K562 (cell line): ENCODE measurements around the gene DEFB124.
A peak's percentile ranks its signal among the peaks of the same experiment; 100 is the strongest.

Experiments
- CEBPB ChIP-seq: fragments of 450-650 bp; IDR thresholded peaks from 2 replicates; pipeline ENCODE4 v1.6.1; 2016; ENCODE audit warnings: missing genetic modification characterization, missing compliant biosample characterization
- FOXA1 ChIP-seq: fragments of 450-650 bp; IDR thresholded peaks from 2 replicates; pipeline ENCODE4 v1.6.1; 2016; ENCODE audit warnings: mild to moderate bottlenecking, borderline replicate concordance
- POLR2A ChIP-seq: fragments of 450-650 bp; conservative IDR thresholded peaks from 2 replicates; pipeline ENCODE4 v1.6.1; 2016
- PRMT5 ChIP-seq: sonication (generic); formaldehyde crosslinking; IDR thresholded peaks from 2 replicates; pipeline ENCODE4 v1.5.0; 2020; ENCODE audit warnings: missing genetic modification reagents
- SMARCE1 ChIP-seq: fragments of 450-650 bp; IDR thresholded peaks from 2 replicates; pipeline ENCODE4 v1.7.1; 2016; ENCODE audit warnings: mild to moderate bottlenecking
- SP1 ChIP-seq: sonication (generic); formaldehyde crosslinking; IDR thresholded peaks from 2 replicates; pipeline ENCODE4 v1.8.1; 2022; ENCODE audit warnings: mild to moderate bottlenecking, missing genetic modification reagents
- TCF7L2 ChIP-seq: fragments of 150-350 bp; IDR thresholded peaks from 2 replicates; pipeline ENCODE4 v1.6.1; 2016; ENCODE audit warnings: low read depth, mild to moderate bottlenecking, low read length, moderate library complexity
- TFAM ChIP-seq: fragments of 250-450 bp; sonication (Bioruptor Pico); conservative IDR thresholded peaks from 2 replicates; pipeline ENCODE4 v1.5.0; 2021; ENCODE audit warnings: mild to moderate bottlenecking, moderate library complexity
- TF ChIP-seq, protein P1 (sequence below), 3 experiments: IDR thresholded peaks in 2 of 3; conservative IDR thresholded peaks in 1 of 3; 2 replicates each; pipeline ENCODE4 v1.5.1; 2011 to 2012; ENCODE audit warnings: low read length in 3 of 3, mild to moderate bottlenecking in 3 of 3, control low read depth in 2 of 3, improper control_type of control experiment in 1 of 3, inconsistent platforms in 1 of 3, low read depth in 1 of 3, mixed read lengths in 1 of 3, moderate library complexity in 1 of 3; ENCODE audit not compliant: insufficient read depth in 2 of 3
- TF ChIP-seq, protein P2 (sequence below): sonication (generic); formaldehyde crosslinking; IDR thresholded peaks from 2 replicates; pipeline ENCODE4 v1.9.0; 2022; ENCODE audit warnings: mild to moderate bottlenecking, missing genetic modification reagents
- TF ChIP-seq, protein P3 (sequence below): sonication (generic); formaldehyde crosslinking; IDR thresholded peaks from 2 replicates; pipeline ENCODE4 v1.8.1; 2023; ENCODE audit warnings: mild to moderate bottlenecking, missing genetic modification reagents, moderate library complexity
- TF ChIP-seq, protein P4 (sequence below): fragments of 450-650 bp; IDR thresholded peaks from 2 replicates; pipeline ENCODE4 v1.6.1; 2017; ENCODE audit warnings: mild to moderate bottlenecking, moderate library complexity

DNA sequence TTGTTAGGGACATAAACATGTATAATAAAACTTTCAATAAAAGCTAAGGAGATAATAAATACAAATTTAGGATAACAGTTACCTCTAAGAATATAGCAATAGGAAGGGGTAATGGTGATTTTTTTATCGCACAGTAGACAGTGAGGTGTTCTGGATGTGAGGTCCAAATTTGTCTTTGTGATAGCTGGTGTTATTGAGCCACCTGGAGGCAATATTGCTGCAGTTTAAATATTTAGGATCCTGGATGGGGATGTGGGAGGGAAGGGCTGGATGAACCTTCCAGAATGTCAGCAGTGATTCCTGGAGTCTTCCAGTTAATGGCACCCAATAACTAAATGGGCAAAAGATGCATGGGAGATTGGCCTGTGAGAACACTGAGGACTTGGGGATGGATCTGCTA is 20.6 kb downstream of the DEFB124 start:
- TF ChIP-seq SMARCE1: no peak
- TF ChIP-seq TFAM (CRISPR knock-in tag): no peak
- TF ChIP-seq POLR2A: no peak
- TF ChIP-seq SP1: no peak
- TF ChIP-seq, protein P1, sequence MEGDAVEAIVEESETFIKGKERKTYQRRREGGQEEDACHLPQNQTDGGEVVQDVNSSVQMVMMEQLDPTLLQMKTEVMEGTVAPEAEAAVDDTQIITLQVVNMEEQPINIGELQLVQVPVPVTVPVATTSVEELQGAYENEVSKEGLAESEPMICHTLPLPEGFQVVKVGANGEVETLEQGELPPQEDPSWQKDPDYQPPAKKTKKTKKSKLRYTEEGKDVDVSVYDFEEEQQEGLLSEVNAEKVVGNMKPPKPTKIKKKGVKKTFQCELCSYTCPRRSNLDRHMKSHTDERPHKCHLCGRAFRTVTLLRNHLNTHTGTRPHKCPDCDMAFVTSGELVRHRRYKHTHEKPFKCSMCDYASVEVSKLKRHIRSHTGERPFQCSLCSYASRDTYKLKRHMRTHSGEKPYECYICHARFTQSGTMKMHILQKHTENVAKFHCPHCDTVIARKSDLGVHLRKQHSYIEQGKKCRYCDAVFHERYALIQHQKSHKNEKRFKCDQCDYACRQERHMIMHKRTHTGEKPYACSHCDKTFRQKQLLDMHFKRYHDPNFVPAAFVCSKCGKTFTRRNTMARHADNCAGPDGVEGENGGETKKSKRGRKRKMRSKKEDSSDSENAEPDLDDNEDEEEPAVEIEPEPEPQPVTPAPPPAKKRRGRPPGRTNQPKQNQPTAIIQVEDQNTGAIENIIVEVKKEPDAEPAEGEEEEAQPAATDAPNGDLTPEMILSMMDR (IDR thresholded peaks at IDR 0.05 in 2 of 3, conservative IDR thresholded peaks at IDR 0.05 in 1 of 3; ENCODE audit: insufficient read depth in 2 of 3, low read depth in 1 of 3, low read length in 3 of 3): peak in 1 of 3 experiments; percentile 18; a peak in 2 of 6 replicates
- TF ChIP-seq CEBPB: no peak
- TF ChIP-seq, protein P2, sequence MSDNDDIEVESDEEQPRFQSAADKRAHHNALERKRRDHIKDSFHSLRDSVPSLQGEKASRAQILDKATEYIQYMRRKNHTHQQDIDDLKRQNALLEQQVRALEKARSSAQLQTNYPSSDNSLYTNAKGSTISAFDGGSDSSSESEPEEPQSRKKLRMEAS (CRISPR knock-in tag): no peak
- TF ChIP-seq, protein P3, sequence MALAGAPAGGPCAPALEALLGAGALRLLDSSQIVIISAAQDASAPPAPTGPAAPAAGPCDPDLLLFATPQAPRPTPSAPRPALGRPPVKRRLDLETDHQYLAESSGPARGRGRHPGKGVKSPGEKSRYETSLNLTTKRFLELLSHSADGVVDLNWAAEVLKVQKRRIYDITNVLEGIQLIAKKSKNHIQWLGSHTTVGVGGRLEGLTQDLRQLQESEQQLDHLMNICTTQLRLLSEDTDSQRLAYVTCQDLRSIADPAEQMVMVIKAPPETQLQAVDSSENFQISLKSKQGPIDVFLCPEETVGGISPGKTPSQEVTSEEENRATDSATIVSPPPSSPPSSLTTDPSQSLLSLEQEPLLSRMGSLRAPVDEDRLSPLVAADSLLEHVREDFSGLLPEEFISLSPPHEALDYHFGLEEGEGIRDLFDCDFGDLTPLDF (CRISPR knock-in tag): no peak
- TF ChIP-seq TCF7L2: no peak
- no peak for TF ChIP-seq FOXA1
- TF ChIP-seq, protein P4, sequence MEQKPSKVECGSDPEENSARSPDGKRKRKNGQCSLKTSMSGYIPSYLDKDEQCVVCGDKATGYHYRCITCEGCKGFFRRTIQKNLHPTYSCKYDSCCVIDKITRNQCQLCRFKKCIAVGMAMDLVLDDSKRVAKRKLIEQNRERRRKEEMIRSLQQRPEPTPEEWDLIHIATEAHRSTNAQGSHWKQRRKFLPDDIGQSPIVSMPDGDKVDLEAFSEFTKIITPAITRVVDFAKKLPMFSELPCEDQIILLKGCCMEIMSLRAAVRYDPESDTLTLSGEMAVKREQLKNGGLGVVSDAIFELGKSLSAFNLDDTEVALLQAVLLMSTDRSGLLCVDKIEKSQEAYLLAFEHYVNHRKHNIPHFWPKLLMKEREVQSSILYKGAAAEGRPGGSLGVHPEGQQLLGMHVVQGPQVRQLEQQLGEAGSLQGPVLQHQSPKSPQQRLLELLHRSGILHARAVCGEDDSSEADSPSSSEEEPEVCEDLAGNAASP: no peak
- TF ChIP-seq PRMT5 (CRISPR knock-in tag): no peak
